Upper lobe of left lung (tissue), 6 donors: ENCODE results near the gene VKORC1. TPM values are rescaled to one million over a fixed set of nuclear protein-coding genes. Genes with fewer than 3 reads are reported as not detected.
A peak's percentile ranks its signal among the peaks of the same experiment; 100 is the strongest.

Experiments used
- ATAC-seq, 2 donors: fragments of 200-7000 bp; cut with Tn5 transposase; one replicate each; pipeline ENCODE4 v1.9.1; 2022; ENCODE audit warnings: mild to moderate bottlenecking in 2 of 2, moderate library complexity in 2 of 2; ENCODE audit not compliant: low FRiP score in 2 of 2
- DNase-seq, 2 donors: peaks; one replicate each; pipeline ENCODE4 v3.0.0-alpha.2; 2019 to 2020
- H3K27ac ChIP-seq, 4 donors: fragments of 200-600 bp; sonication (generic); one replicate each; pipeline ENCODE4 v1.5.1; 2016 to 2019
- H3K27me3 ChIP-seq, 4 donors: fragments of 200-600 bp; sonication (generic); one replicate each; pipeline ENCODE4 v1.5.1; 2017 to 2019
- H3K36me3 ChIP-seq, 4 donors: fragments of 200-600 bp; sonication (generic); one replicate each; pipeline ENCODE4 v1.5.1; 2016 to 2019
- H3K4me1 ChIP-seq, 4 donors: fragments of 200-600 bp; sonication (generic); one replicate each; pipeline ENCODE4 v1.5.1; 2018 to 2019
- H3K4me3 ChIP-seq, 4 donors: fragments of 200-600 bp; sonication (generic); one replicate each; pipeline ENCODE4 v1.5.1; 2017 to 2019; ENCODE audit warnings: mild to moderate bottlenecking in 2 of 4, moderate library complexity in 1 of 4
- H3K9me3 ChIP-seq, 4 donors: fragments of 200-600 bp; sonication (generic); one replicate each; pipeline ENCODE4 v1.5.1; 2018 to 2019
- CTCF ChIP-seq, 6 experiments: fragments of 450-650 bp in 4 of 6; fragments of 200-600 bp in 2 of 6; sonication (generic) in 2 of 6; IDR thresholded peaks; one replicate each; pipeline ENCODE4 v1.5.1; 2016 to 2019; ENCODE audit warnings: antibody characterized with exemption in 6 of 6
- EP300 ChIP-seq, 4 donors: sonication (generic); formaldehyde crosslinking; IDR thresholded peaks; one replicate each; pipeline ENCODE4 v1.5.1; 2017; ENCODE audit warnings: antibody characterized with exemption in 4 of 4, control low read depth in 2 of 4
- POLR2A ChIP-seq, 4 donors: fragments of 450-650 bp; IDR thresholded peaks; one replicate each; pipeline ENCODE4 v1.5.1; 2016 to 2017; ENCODE audit warnings: antibody characterized with exemption in 4 of 4, mild to moderate bottlenecking in 2 of 4
- POLR2AphosphoS5 ChIP-seq, 2 donors: sonication (generic); formaldehyde crosslinking; IDR thresholded peaks; one replicate each; pipeline ENCODE4 v1.5.1; 2017; ENCODE audit warnings: antibody characterized with exemption in 2 of 2
- WGBS, 2 donors: methylation state at CpG; one replicate each; pipeline ENCODE4 v1.1.5; 2017 to 2018; 5-methylcytosine and 5-hydroxymethylcytosine counted together
- total RNA-seq, 6 donors: library from RNA; depleted of rRNA in 4 of 6; stranded (reverse); fragments of >200 nt in 4 of 6; gene quantifications; one replicate each; pipeline versions ENCODE4 v1.1.0 to v1.2.1, GENCODE V29; 2016 to 2021
- donor health status: DM: no; HTN: no; CAD: no; lungs with moderate emphysema.
- donor health status: DM: no; HTN: yes; CAD: no; lungs with severe emphysema.

The VKORC1 gene
- total RNA-seq, 6 donors from 2014 or later, result 37.7 to 105 (median 61.4) TPM

GRCh38 chr16:31073142-31073969, 21.2 kb downstream of the VKORC1 start:
- Histone ChIP-seq H3K4me1 (peaks cover 20 to 35% (median 22%) of the 10 kb centered on the region in 4 donors), H3K27me3 (no peaks in the 10 kb centered on the region), H3K4me3 (peak overlapping the region; percentile 79 to 97 (median 90)), H3K36me3 (peaks cover 19 to 24% (median 23%) of the 10 kb centered on the region in 4 donors), H3K9me3 (no peaks in the 10 kb centered on the region), H3K27ac (peak overlapping the region; percentile 89 to 97 (median 95))
- WGBS, 2 donors, result 0 to 1% methylated on average over 25 to 27 of the region's 83 CpGs
- TF ChIP-seq EP300 (IDR thresholded peaks at IDR 0.05) (peak in 1 of 4 donors; percentile 49), POLR2A (IDR thresholded peaks at IDR 0.05) (peak in 2 of 4 donors; percentile 20 to 37), POLR2AphosphoS5 (IDR thresholded peaks at IDR 0.05) (peak; percentile 63 to 64), CTCF (IDR thresholded peaks at IDR 0.05) (peak in 1 of 6 experiments; percentile 11)
- ATAC-seq, result peak; percentile 93 to 95
- DNase-seq, result peak; percentile 91 to 97

- WGBS, 2 donors, result 2 to 4% methylated on average over 20 to 27 of the region's 27 CpGs
These were observed 22.0 kb downstream of the VKORC1 start for GRCh38 chr16:31072540-31073141.

GRCh38 chr16:31071861-31072260, 22.7 kb downstream of the VKORC1 start:
- 40 to 64% methylated on average over 4 of the region's 4 CpGs for WGBS, 2 donors
- peak overlapping the region in 2 of 4 donors; percentile 93 to 97 for H3K4me3 ChIP-seq
- no peak for TF ChIP-seq POLR2A (IDR thresholded peaks at IDR 0.05)
- no peak for TF ChIP-seq EP300 (IDR thresholded peaks at IDR 0.05)
- TF ChIP-seq POLR2AphosphoS5 (IDR thresholded peaks at IDR 0.05), result no peak
- TF ChIP-seq CTCF (IDR thresholded peaks at IDR 0.05), result no peak
- no peaks in the 10 kb centered on the region for H3K9me3 ChIP-seq
- no peaks in the 10 kb centered on the region for H3K27me3 ChIP-seq
- H3K36me3 ChIP-seq, result peaks cover 5 to 9% (median 8%) of the 10 kb centered on the region in 4 donors
- peaks cover 20 to 35% (median 22%) of the 10 kb centered on the region in 4 donors for H3K4me1 ChIP-seq
- DNase-seq (no peak), ATAC-seq (no peak)
- peak overlapping the region in 1 of 4 donors; percentile 97 for H3K27ac ChIP-seq

More at GRCh38 chr16:31072540-31073141, 22.0 kb downstream of the VKORC1 start:
- Histone ChIP-seq H3K27ac (peak overlapping the region; percentile 89 to 97 (median 95)), H3K4me1 (peaks cover 20 to 35% (median 22%) of the 10 kb centered on the region in 4 donors), H3K36me3 (peaks cover 13 to 17% (median 16%) of the 10 kb centered on the region in 4 donors), H3K4me3 (peak overlapping the region; percentile 79 to 97 (median 90)), H3K9me3 (no peaks in the 10 kb centered on the region), H3K27me3 (no peaks in the 10 kb centered on the region)
- ATAC-seq (no peak), DNase-seq (no peak)
- no peak for TF ChIP-seq EP300 (IDR thresholded peaks at IDR 0.05)
- no peak for TF ChIP-seq POLR2AphosphoS5 (IDR thresholded peaks at IDR 0.05)

GRCh38 chr16:31067342-31067741, 27.3 kb downstream of the VKORC1 start:
- 94% methylated on average over 3 of the region's 3 CpGs for WGBS, 2 donors
- peaks cover 4 to 14% (median 10%) of the 10 kb centered on the region in 4 donors for H3K36me3 ChIP-seq
- no peak overlapping the region for H3K4me3 ChIP-seq
- no peaks in the 10 kb centered on the region for H3K27me3 ChIP-seq
- peaks cover 16 to 34% (median 22%) of the 10 kb centered on the region in 4 donors for H3K4me1 ChIP-seq
- TF ChIP-seq CTCF (IDR thresholded peaks at IDR 0.05) (no peak), EP300 (IDR thresholded peaks at IDR 0.05) (no peak), POLR2AphosphoS5 (IDR thresholded peaks at IDR 0.05) (no peak), POLR2A (IDR thresholded peaks at IDR 0.05) (no peak)
- DNase-seq (no peak), ATAC-seq (no peak)
- no peak overlapping the region for H3K27ac ChIP-seq
- H3K9me3 ChIP-seq, result no peaks in the 10 kb centered on the region

GRCh38 chr16:31064882-31065461, 29.6 kb downstream of the VKORC1 start:
- peaks cover 9 to 20% (median 14%) of the 10 kb centered on the region in 4 donors for H3K4me1 ChIP-seq
- no peaks in the 10 kb centered on the region for H3K27me3 ChIP-seq
- H3K4me3 ChIP-seq, result no peak overlapping the region
- no peaks in the 10 kb centered on the region for H3K9me3 ChIP-seq
- 75 to 89% methylated on average over 3 to 4 of the region's 4 CpGs for whole genome bisulfite sequencing, 2 donors
- no peak for TF ChIP-seq CTCF (IDR thresholded peaks at IDR 0.05)
- TF ChIP-seq EP300 (IDR thresholded peaks at IDR 0.05), result no peak
- no peak for TF ChIP-seq POLR2A (IDR thresholded peaks at IDR 0.05)
- no peak for TF ChIP-seq POLR2AphosphoS5 (IDR thresholded peaks at IDR 0.05)
- peaks cover 8 to 36% (median 28%) of the 10 kb centered on the region in 4 donors for H3K36me3 ChIP-seq
- DNase-seq, result no peak
- H3K27ac ChIP-seq, result peak overlapping the region; percentile 33 to 65 (median 54)
- peak; percentile 58 to 95 for ATAC-seq
